Panc1 (cell line): ENCODE data around the gene NMNAT3. TPM values are rescaled to one million over a fixed set of nuclear protein-coding genes. Genes with fewer than 3 reads are reported as not detected.

Source experiments
- ATAC-seq: fragments of 200-7000 bp; cut with Tn5 transposase; 2 replicates; pipeline ENCODE4 v1.9.1; 2020; ENCODE audit warnings: mild to moderate bottlenecking, moderate library complexity
- BruUV-seq: library from RNA; stranded (reverse); fragments of 400-500 nt; replicated peaks from 2 replicates; lab custom pipeline; 2021; lab: Mats Ljungman, UMichigan
- CTCF ChIA-PET: fragments of 300-600 bp; sonication (Branson Sonifier 250); formaldehyde crosslinking; loops from one replicate; lab custom pipeline; 2022; ENCODE audit warnings: antibody characterized with exemption; lab: Charles Lee
- POLR2A ChIA-PET: fragments of 300-600 bp; sonication (Branson Sonifier 250); formaldehyde crosslinking; loops from one replicate; lab custom pipeline; 2022; ENCODE audit warnings: antibody characterized with exemption; lab: Charles Lee
- DNase-seq: peaks from one replicate; pipeline ENCODE4 v3.0.0-alpha.2; 2010; ENCODE audit warnings: low read depth, low spot score
- H3K27ac ChIP-seq: 2 replicates; pipeline ENCODE4 v1.5.1; 2011; ENCODE audit warnings: mild to moderate bottlenecking, low read length, inconsistent platforms
- H3K27me3 ChIP-seq: fragments of 200-500 bp; sonication (Bioruptor generic); 2 replicates; pipeline ENCODE4 v1.6.0; 2014; ENCODE audit warnings: low read length, inconsistent platforms; ENCODE audit not compliant: control insufficient read depth, insufficient read depth
- H3K36me3 ChIP-seq: fragments of 200-500 bp; sonication (Bioruptor generic); 2 replicates; pipeline ENCODE4 v1.5.1; 2014; ENCODE audit warnings: inconsistent platforms, mild to moderate bottlenecking, low read length, moderate library complexity; ENCODE audit not compliant: control insufficient read depth, insufficient read depth
- H3K4me1 ChIP-seq: 2 replicates; pipeline ENCODE4 v1.5.1; 2011; ENCODE audit warnings: inconsistent platforms, mild to moderate bottlenecking, low read length, moderate library complexity; ENCODE audit not compliant: control insufficient read depth, insufficient read depth
- H3K4me3 ChIP-seq, 2 experiments: 2 replicates each; pipeline ENCODE4 v1.5.1; 2011 to 2012; ENCODE audit warnings: low read depth in 2 of 2, low read length in 2 of 2, mild to moderate bottlenecking in 2 of 2, inconsistent platforms in 1 of 2, moderate library complexity in 1 of 2
- H3K9me3 ChIP-seq: fragments of 200-500 bp; sonication (Bioruptor generic); 2 replicates; pipeline ENCODE4 v1.5.1; 2014; ENCODE audit warnings: low read depth, mild to moderate bottlenecking, inconsistent platforms, low read length, moderate library complexity; ENCODE audit not compliant: control insufficient read depth, insufficient read depth
- CTCF ChIP-seq: fragments of 450-650 bp; IDR thresholded peaks from 2 replicates; pipeline ENCODE4 v1.5.1; 2017; ENCODE audit warnings: mild to moderate bottlenecking
- POLR2AphosphoS5 ChIP-seq: IDR thresholded peaks from 2 replicates; pipeline ENCODE4 v1.6.1; 2012; ENCODE audit warnings: mild to moderate bottlenecking, low read depth, low read length, moderate library complexity
- REST ChIP-seq, 2 experiments: IDR thresholded peaks; 2 replicates each; pipeline ENCODE4 v1.6.1; 2011 to 2012; ENCODE audit warnings: low read depth in 2 of 2, control low read depth in 1 of 2, low read length in 1 of 2, mild to moderate bottlenecking in 1 of 2, moderate library complexity in 1 of 2; ENCODE audit not compliant: insufficient read depth in 1 of 2
- SIN3A ChIP-seq: IDR thresholded peaks from 2 replicates; pipeline ENCODE4 v1.6.1; 2012; ENCODE audit warnings: low read depth, mild to moderate bottlenecking, low read length, moderate library complexity, borderline replicate concordance; ENCODE audit not compliant: insufficient read depth
- TCF7L2 ChIP-seq: IDR thresholded peaks from 2 replicates; pipeline ENCODE4 v1.6.1; 2011; ENCODE audit warnings: mild to moderate bottlenecking, low read depth, low read length, inconsistent platforms
- in situ Hi-C: cut with HindIII; loops from 2 replicates; pipeline ENCODE4 v1.10.0; 2016; ENCODE audit warnings: low sequenced_read_pairs, low pct_unique_long_range_greater_than_20kb
- intact Hi-C: fragments of 100-400 bp; cut with micrococcal nuclease; formaldehyde crosslinking; loops from one replicate; pipeline ENCODE4 v1.10.0; 2022; ENCODE audit not compliant: unreplicated experiment
- total RNA-seq: library from RNA; stranded (reverse); gene quantifications from one replicate; pipeline ENCODE4 v1.2.1, GENCODE V29; 2021; ENCODE audit not compliant: unreplicated experiment

The NMNAT3 gene
- total RNA-seq, 1 experiment from 2014 or later: 1.9 TPM

GRCh38 chr3:139671107-139671506, 6.7 kb downstream of the NMNAT3 start:
- in situ Hi-C loops (no loop called here), intact Hi-C loops (no loop called here)
- H3K27me3 ChIP-seq: no peaks in the 10 kb centered on the region
- no peaks in the 10 kb centered on the region for H3K36me3 ChIP-seq
- no peak for ATAC-seq
- H3K4me3 ChIP-seq: no peak overlapping the region
- CTCF ChIA-PET: no interaction called here
- DNase-seq: no peak
- no TSS peak for BruUV-seq
- no peaks in the 10 kb centered on the region for H3K9me3 ChIP-seq
- POLR2A ChIA-PET: no interaction called here
- no peaks in the 10 kb centered on the region for H3K4me1 ChIP-seq
- no peak overlapping the region for H3K27ac ChIP-seq
- TF ChIP-seq TCF7L2 (no peak), SIN3A (no peak), POLR2AphosphoS5 (no peak), CTCF (no peak), REST (IDR thresholded peaks at IDR 0.05; ENCODE audit: insufficient read depth in 1 of 2, low read depth in 2 of 2, low read length in 1 of 2) (no peak)

GRCh38 chr3:139670196-139670595, 7.6 kb downstream of the NMNAT3 start:
- in situ Hi-C loops (no loop called here), intact Hi-C loops (no loop called here)
- Histone ChIP-seq H3K27me3 (no peaks in the 10 kb centered on the region), H3K4me1 (no peaks in the 10 kb centered on the region), H3K36me3 (no peaks in the 10 kb centered on the region), H3K4me3 (no peak overlapping the region), H3K27ac (no peak overlapping the region), H3K9me3 (no peaks in the 10 kb centered on the region)
- POLR2A ChIA-PET: no interaction called here
- DNase-seq: no peak
- ATAC-seq: no peak
- TF ChIP-seq SIN3A (no peak), POLR2AphosphoS5 (no peak), CTCF (no peak), REST (IDR thresholded peaks at IDR 0.05; ENCODE audit: insufficient read depth in 1 of 2, low read depth in 2 of 2, low read length in 1 of 2) (no peak), TCF7L2 (no peak)
- CTCF ChIA-PET: no interaction called here
- no TSS peak for BruUV-seq
